GM19193 (cell line): ENCODE data around the gene EPYC.

ENCODE experiments used
- POLR2A ChIP-seq: IDR thresholded peaks from 4 replicates; pipeline ENCODE4 v1.6.1; 2011; ENCODE audit not compliant: insufficient read depth, insufficient read length; ENCODE audit errors: extremely low read depth

Gene EPYC

GRCh38 chr12:91004872-91005271 lies at the start of gene EPYC:
EPYC (minus strand) TSS chr12:91004972; CDS start chr12:91002565, 2,407 bp downstream.
- no peak for TF ChIP-seq POLR2A

GRCh38 chr12:91053951-91054715 lies 49.4 kb upstream of the EPYC start:
- no peak for TF ChIP-seq POLR2A

- no peak for TF ChIP-seq POLR2A
Measured at GRCh38 chr12:91052026-91052425, 47.3 kb upstream of the EPYC start.

- no peak for TF ChIP-seq POLR2A
Measured at GRCh38 chr12:91044586-91044985, 39.8 kb upstream of the EPYC start.

- no peak for TF ChIP-seq POLR2A
Measured at GRCh38 chr12:91043408-91043807, 38.6 kb upstream of the EPYC start.

- TF ChIP-seq POLR2A: no peak
Measured at GRCh38 chr12:91040096-91040755, 35.5 kb upstream of the EPYC start.

GRCh38 chr12:91037276-91037675 lies 32.5 kb upstream of the EPYC start:
- no peak for TF ChIP-seq POLR2A

GRCh38 chr12:91033251-91033650 lies 28.5 kb upstream of the EPYC start:
- no peak for TF ChIP-seq POLR2A

- TF ChIP-seq POLR2A: no peak
Measured at GRCh38 chr12:91023326-91024004, 18.7 kb upstream of the EPYC start.

- TF ChIP-seq POLR2A: no peak
Measured at GRCh38 chr12:91021076-91021475, 16.3 kb upstream of the EPYC start.

GRCh38 chr12:91019455-91019854 lies 14.7 kb upstream of the EPYC start:
- no peak for TF ChIP-seq POLR2A

GRCh38 chr12:91017511-91018263 lies 12.9 kb upstream of the EPYC start:
- TF ChIP-seq POLR2A: no peak

- no peak for TF ChIP-seq POLR2A
Measured at GRCh38 chr12:91017043-91017442, 12.3 kb upstream of the EPYC start.

GRCh38 chr12:91009319-91009950 lies 4.7 kb upstream of the EPYC start:
- TF ChIP-seq POLR2A: no peak
